ENCODE results near the gene CACNA1C. TPM values are rescaled to one million over a fixed set of nuclear protein-coding genes. Genes with fewer than 3 reads are reported as not detected.
A peak's percentile ranks its signal among the peaks of the same experiment; 100 is the strongest.

CACNA1C gene
- total RNA-seq, 1 donor from 2014 or later = 11.7 TPM

DNA sequence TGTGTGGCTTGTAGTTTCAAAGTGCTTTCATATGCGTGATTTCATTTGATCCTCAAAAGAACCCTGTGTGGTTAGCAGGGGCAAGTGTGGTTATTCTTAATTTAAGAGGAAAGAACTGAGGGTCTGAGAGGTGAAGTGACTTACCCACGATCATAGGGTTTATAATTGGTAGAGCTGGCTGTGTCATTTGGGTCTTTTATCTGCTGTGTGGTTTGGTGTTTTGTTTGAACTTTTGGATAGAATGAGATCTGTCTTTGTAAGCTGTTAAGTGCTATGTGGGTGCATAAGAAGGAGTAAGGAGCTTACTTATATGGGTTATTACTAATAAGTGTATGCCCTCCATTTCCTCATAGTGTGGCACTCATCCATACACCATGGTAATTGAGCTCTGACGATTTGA, 190.0 kb downstream of the CACNA1C start:
- H3K36me3 Mint-ChIP-seq (ENCODE audit: insufficient read depth) = no peaks in the 10 kb centered on the region
- peaks cover 42% of the 10 kb centered on the region for H3K27me3 Mint-ChIP-seq

DNA sequence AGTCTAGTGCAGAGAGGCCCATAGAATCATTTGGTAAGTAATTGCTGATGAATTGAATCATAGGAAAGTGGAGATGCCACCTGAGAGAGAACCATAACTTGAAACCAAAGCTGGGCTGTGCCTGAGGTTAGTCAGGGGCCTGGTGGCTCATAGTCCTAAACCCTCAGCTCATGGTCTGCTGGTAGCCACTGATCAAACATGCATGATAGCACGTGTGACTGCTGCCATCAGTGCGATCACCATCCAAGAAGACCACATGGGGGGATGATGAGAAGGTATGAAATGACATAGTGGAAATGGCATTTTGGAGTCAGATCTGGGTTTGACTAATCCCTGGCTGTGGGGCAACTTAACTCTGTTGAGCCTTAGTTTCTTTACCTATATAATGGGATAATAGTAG, 190.5 kb downstream of the CACNA1C start:
- Mint-ChIP-seq H3K9me3 (ENCODE audit: low read depth) (no peaks in the 10 kb centered on the region), H3K27me3 (peaks cover 39% of the 10 kb centered on the region), H3K27ac (no peak overlapping the region), H3K4me3 (ENCODE audit: low read depth) (no peak overlapping the region), H3K36me3 (ENCODE audit: insufficient read depth) (no peaks in the 10 kb centered on the region), H3K4me1 (ENCODE audit: low read depth) (peaks cover 15% of the 10 kb centered on the region)
- TF ChIP-seq, protein P1, sequence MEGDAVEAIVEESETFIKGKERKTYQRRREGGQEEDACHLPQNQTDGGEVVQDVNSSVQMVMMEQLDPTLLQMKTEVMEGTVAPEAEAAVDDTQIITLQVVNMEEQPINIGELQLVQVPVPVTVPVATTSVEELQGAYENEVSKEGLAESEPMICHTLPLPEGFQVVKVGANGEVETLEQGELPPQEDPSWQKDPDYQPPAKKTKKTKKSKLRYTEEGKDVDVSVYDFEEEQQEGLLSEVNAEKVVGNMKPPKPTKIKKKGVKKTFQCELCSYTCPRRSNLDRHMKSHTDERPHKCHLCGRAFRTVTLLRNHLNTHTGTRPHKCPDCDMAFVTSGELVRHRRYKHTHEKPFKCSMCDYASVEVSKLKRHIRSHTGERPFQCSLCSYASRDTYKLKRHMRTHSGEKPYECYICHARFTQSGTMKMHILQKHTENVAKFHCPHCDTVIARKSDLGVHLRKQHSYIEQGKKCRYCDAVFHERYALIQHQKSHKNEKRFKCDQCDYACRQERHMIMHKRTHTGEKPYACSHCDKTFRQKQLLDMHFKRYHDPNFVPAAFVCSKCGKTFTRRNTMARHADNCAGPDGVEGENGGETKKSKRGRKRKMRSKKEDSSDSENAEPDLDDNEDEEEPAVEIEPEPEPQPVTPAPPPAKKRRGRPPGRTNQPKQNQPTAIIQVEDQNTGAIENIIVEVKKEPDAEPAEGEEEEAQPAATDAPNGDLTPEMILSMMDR (IDR thresholded peaks at IDR 0.05; ENCODE audit: unreplicated experiment) = no peak
- DNase-seq (ENCODE audit: low spot score, unreplicated experiment) = no peak

More for the DNA sequence above, 190.0 kb downstream of the CACNA1C start:
- Mint-ChIP-seq H3K27ac (no peak overlapping the region), H3K9me3 (ENCODE audit: low read depth) (no peaks in the 10 kb centered on the region), H3K4me1 (ENCODE audit: low read depth) (peaks cover 15% of the 10 kb centered on the region), H3K4me3 (ENCODE audit: low read depth) (no peak overlapping the region)
- TF ChIP-seq, protein P1 (IDR thresholded peaks at IDR 0.05; ENCODE audit: unreplicated experiment) = no peak
- no peak for DNase-seq (ENCODE audit: low spot score, unreplicated experiment)

DNA sequence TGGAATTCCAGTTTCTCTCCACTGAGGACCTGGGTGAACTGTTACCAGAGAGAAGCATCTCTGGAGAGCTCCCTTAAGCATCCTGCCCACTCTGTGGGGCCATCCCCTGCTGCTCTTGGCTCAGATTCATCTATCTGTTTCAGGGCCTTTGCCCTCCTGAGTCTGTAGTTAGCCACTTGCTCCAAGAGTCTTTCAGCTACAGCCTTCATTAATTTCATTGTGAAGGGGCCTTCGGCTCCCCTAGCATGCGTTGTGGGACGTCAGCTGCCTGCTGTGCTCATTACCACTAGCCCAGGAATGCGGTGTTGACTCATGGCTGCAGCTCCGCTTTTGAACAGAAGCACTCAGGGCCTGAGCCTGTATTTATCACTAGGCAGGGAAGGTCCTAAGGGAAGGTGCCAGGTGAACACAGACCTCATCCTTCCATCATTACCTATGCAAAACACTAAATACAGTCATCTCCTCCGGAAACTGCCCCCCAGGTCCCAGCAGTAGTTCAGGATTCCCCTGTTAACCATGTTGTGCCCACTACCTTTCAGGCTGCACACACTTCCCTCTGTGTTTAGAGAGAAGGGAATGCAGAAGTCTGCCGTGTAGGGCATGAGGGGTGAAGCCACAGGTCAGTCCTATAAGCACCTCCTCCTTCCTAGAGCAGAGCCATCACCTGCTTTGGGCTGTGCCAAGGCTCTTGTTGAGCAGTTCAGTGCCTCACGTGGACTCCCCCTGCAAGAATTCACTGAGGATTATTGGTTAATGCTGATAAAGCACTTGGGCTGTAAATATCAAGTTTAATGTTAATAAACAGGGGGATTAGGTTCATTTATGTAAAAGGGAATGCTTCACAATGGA, 191.4 kb downstream of the CACNA1C start:
- Mint-ChIP-seq H3K36me3 (ENCODE audit: insufficient read depth) (no peaks in the 10 kb centered on the region), H3K27me3 (peaks cover 33% of the 10 kb centered on the region), H3K9me3 (ENCODE audit: low read depth) (no peaks in the 10 kb centered on the region), H3K4me3 (ENCODE audit: low read depth) (no peak overlapping the region), H3K27ac (peak overlapping the region; percentile 39), H3K4me1 (ENCODE audit: low read depth) (peaks cover 15% of the 10 kb centered on the region)
- DNase-seq (ENCODE audit: low spot score, unreplicated experiment) = peak; percentile 44
- TF ChIP-seq, protein P1 (IDR thresholded peaks at IDR 0.05; ENCODE audit: unreplicated experiment) = no peak

DNA sequence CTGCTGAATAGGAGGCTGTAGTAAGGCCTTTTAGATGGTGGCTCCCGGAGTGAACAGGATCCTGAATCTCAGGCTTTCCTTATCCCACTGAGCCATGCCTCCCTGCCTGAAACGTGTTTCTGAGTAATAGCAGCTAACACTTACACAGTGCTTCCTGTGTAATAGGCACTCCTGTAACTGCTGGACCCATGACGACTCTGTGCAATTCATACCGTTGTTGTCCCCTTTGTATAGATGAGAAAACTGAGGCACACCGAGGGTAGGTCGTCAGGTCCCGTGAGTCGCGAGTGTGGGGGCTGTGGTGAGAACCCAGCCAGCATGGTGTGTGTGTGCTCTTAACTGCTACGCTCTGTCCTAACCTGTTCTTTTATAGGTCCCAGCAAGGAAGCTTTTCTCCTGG, 193.6 kb downstream of the CACNA1C start:
- Mint-ChIP-seq H3K4me1 (ENCODE audit: low read depth) (peaks cover 15% of the 10 kb centered on the region), H3K4me3 (ENCODE audit: low read depth) (no peak overlapping the region), H3K27ac (no peak overlapping the region), H3K36me3 (ENCODE audit: insufficient read depth) (no peaks in the 10 kb centered on the region), H3K27me3 (peaks cover 30% of the 10 kb centered on the region), H3K9me3 (ENCODE audit: low read depth) (no peaks in the 10 kb centered on the region)
- TF ChIP-seq, protein P1 (IDR thresholded peaks at IDR 0.05; ENCODE audit: unreplicated experiment) = no peak
- no peak for DNase-seq (ENCODE audit: low spot score, unreplicated experiment)

DNA sequence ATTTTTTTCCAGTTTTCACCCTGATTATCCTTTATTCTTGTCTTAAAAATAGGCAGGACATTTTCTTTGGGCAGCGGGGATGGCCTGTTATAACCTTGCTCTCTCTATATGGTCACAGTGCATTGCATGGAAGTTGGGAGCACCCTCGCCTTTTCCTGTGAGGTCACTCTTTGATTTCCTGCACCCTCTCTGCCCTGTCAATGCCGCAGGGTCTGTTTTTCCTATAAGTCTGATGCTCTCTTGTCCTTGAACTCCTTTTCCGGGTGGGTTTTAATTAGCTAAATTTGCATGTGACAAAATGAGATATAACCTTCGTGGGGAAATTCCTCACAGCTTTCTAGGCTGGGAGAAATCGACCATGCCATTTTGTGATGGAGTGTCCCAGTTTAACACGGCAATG, 194.3 kb downstream of the CACNA1C start:
- H3K9me3 Mint-ChIP-seq (ENCODE audit: low read depth) = no peaks in the 10 kb centered on the region
- no peak overlapping the region for H3K4me3 Mint-ChIP-seq (ENCODE audit: low read depth)
- no peak overlapping the region for H3K27ac Mint-ChIP-seq
- peaks cover 23% of the 10 kb centered on the region for H3K27me3 Mint-ChIP-seq
- DNase-seq (ENCODE audit: low spot score, unreplicated experiment) = no peak
- peaks cover 12% of the 10 kb centered on the region for H3K4me1 Mint-ChIP-seq (ENCODE audit: low read depth)
- no peaks in the 10 kb centered on the region for H3K36me3 Mint-ChIP-seq (ENCODE audit: insufficient read depth)
- TF ChIP-seq, protein P1 (IDR thresholded peaks at IDR 0.05; ENCODE audit: unreplicated experiment) = no peak

All from progenitor cell of endocrine pancreas (in vitro differentiated cells).